Measurements from ENCODE around the gene MYO18B. TPM values are rescaled to one million over a fixed set of nuclear protein-coding genes. Genes with fewer than 3 reads are reported as not detected.

MYO18B gene
- polyA plus RNA-seq, 1 donor (not counting 4 experiments of a cell fraction or from before 2014, with no cell fraction given), result not detected

GRCh38 chr22:25702571-25703167 is 39.3 kb upstream of the MYO18B start:
- Histone ChIP-seq H3K9me3 (ENCODE audit: control insufficient read depth, low read depth, low read length) (no peaks in the 10 kb centered on the region), H3K27me3 (ENCODE audit: control insufficient read depth, extremely low read depth, insufficient read depth, low read length) (no peaks in the 10 kb centered on the region), H3K36me3 (ENCODE audit: control insufficient read depth in 2 of 2, extremely low read depth in 1 of 2, insufficient read depth in 2 of 2, low read length in 2 of 2) (peaks cover 0 to 3% of the 10 kb centered on the region in 2 experiments), H3K4me1 (ENCODE audit: control insufficient read depth, extremely low read depth, insufficient read depth, low read length) (peaks cover 8% of the 10 kb centered on the region), H3K4me2 (ENCODE audit: control insufficient read depth, extremely low read depth, insufficient read depth, low read depth, low read length) (peak overlapping the region; percentile 63), H2AFZ (ENCODE audit: control insufficient read depth, low read length) (peak overlapping the region; percentile 34), H3K79me2 (ENCODE audit: control insufficient read depth, insufficient read depth, low read length) (no peaks in the 10 kb centered on the region), H4K20me1 (ENCODE audit: control insufficient read depth, extremely low read depth, insufficient read depth, low read length) (no peaks in the 10 kb centered on the region), H3K9me1 (ENCODE audit: control insufficient read depth, extremely low read depth, insufficient read depth, low read length) (no peaks in the 10 kb centered on the region), H3K27ac (ENCODE audit: control insufficient read depth, insufficient read depth, low read length) (no peak overlapping the region), H3K9ac (ENCODE audit: control insufficient read depth, extremely low read depth, insufficient read depth, low read length) (peak overlapping the region; percentile 30), H3K4me3 (ENCODE audit: control insufficient read depth in 2 of 3, extremely low read depth in 1 of 3, insufficient read depth in 2 of 3, low read depth in 1 of 3, low read length in 3 of 3) (peak overlapping the region in 1 of 3 experiments; percentile 32)
- dilution Hi-C loops (cut with MboI; ENCODE audit: extremely low pct_ligation_motif_present, low sequenced_read_pairs), result no loop called here
- DNase-seq (ENCODE audit: low read depth, low spot score) (no peak), FAIRE-seq (peak; percentile 81)
- TF ChIP-seq CTCF (optimal IDR thresholded peaks at IDR 0.05 in 1 of 3, IDR thresholded peaks at IDR 0.05 in 1 of 3, conservative IDR thresholded peaks at IDR 0.05 in 1 of 3; ENCODE audit: extremely low read depth in 1 of 3, insufficient read depth in 2 of 3, low read length in 3 of 3), result no peak
- no peak for TF ChIP-seq EZH2 (IDR thresholded peaks at IDR 0.05; ENCODE audit: low read length)

- Histone ChIP-seq H3K4me2 (ENCODE audit: control insufficient read depth, extremely low read depth, insufficient read depth, low read depth, low read length) (no peak overlapping the region), H3K79me2 (ENCODE audit: control insufficient read depth, insufficient read depth, low read length) (no peaks in the 10 kb centered on the region), H3K9ac (ENCODE audit: control insufficient read depth, extremely low read depth, insufficient read depth, low read length) (no peak overlapping the region), H3K9me1 (ENCODE audit: control insufficient read depth, extremely low read depth, insufficient read depth, low read length) (no peaks in the 10 kb centered on the region), H4K20me1 (ENCODE audit: control insufficient read depth, extremely low read depth, insufficient read depth, low read length) (no peaks in the 10 kb centered on the region), H3K27me3 (ENCODE audit: control insufficient read depth, extremely low read depth, insufficient read depth, low read length) (no peaks in the 10 kb centered on the region), H3K36me3 (ENCODE audit: control insufficient read depth in 2 of 2, extremely low read depth in 1 of 2, insufficient read depth in 2 of 2, low read length in 2 of 2) (no peaks in the 10 kb centered on the region), H3K4me1 (ENCODE audit: control insufficient read depth, extremely low read depth, insufficient read depth, low read length) (peaks cover 8% of the 10 kb centered on the region), H2AFZ (ENCODE audit: control insufficient read depth, low read length) (no peak overlapping the region), H3K27ac (ENCODE audit: control insufficient read depth, insufficient read depth, low read length) (no peak overlapping the region), H3K4me3 (ENCODE audit: control insufficient read depth in 2 of 3, extremely low read depth in 1 of 3, insufficient read depth in 2 of 3, low read depth in 1 of 3, low read length in 3 of 3) (no peak overlapping the region), H3K9me3 (ENCODE audit: control insufficient read depth, low read depth, low read length) (no peaks in the 10 kb centered on the region)
- dilution Hi-C loops (cut with MboI; ENCODE audit: extremely low pct_ligation_motif_present, low sequenced_read_pairs), result no loop called here
- FAIRE-seq (no peak), DNase-seq (ENCODE audit: low read depth, low spot score) (no peak)
- TF ChIP-seq EZH2 (IDR thresholded peaks at IDR 0.05; ENCODE audit: low read length) (no peak), CTCF (optimal IDR thresholded peaks at IDR 0.05 in 1 of 3, IDR thresholded peaks at IDR 0.05 in 1 of 3, conservative IDR thresholded peaks at IDR 0.05 in 1 of 3; ENCODE audit: extremely low read depth in 1 of 3, insufficient read depth in 2 of 3, low read length in 3 of 3) (no peak)
These were observed 37.3 kb upstream of the MYO18B start for GRCh38 chr22:25704701-25705100.

All from keratinocyte (primary cell).